ENCODE measurements around the gene RIC8A.

Gene RIC8A

GRCh38 chr11:250740-251299 is 43.3 kb downstream of the RIC8A start:
- DNase-seq = peak; percentile 48

GRCh38 chr11:251550-251949 is 44.0 kb downstream of the RIC8A start:
- DNase-seq = no peak

- no peak for DNase-seq
Observed at GRCh38 chr11:252666-253065, 45.2 kb downstream of the RIC8A start.

GRCh38 chr11:253160-253885 is 45.8 kb downstream of the RIC8A start:
- DNase-seq = no peak

- no peak for DNase-seq
Observed at GRCh38 chr11:253886-254270, 46.4 kb downstream of the RIC8A start.

GRCh38 chr11:255176-255575 is 47.7 kb downstream of the RIC8A start:
- DNase-seq = no peak

- DNase-seq = no peak
Observed at GRCh38 chr11:255816-256215, 48.3 kb downstream of the RIC8A start.

- DNase-seq = no peak
Observed at GRCh38 chr11:256952-257737, 49.6 kb downstream of the RIC8A start.

- DNase-seq = no peak
Observed at GRCh38 chr11:257766-258493, 50.4 kb downstream of the RIC8A start.

GRCh38 chr11:259413-259812 is 51.9 kb downstream of the RIC8A start:
- no peak for DNase-seq

- DNase-seq = no peak
Observed at GRCh38 chr11:261624-262023, 54.1 kb downstream of the RIC8A start.

All from inflammatory macrophage treated with lipopolysaccharide for 4 hours (primary cell).